DOHH2 (cell line): ENCODE data around the gene KRTAP15-1.

ENCODE experiments used
- H3F3A ChIP-seq: fragments of 200-600 bp; sonication (generic), shearing (Covaris generic); 2 replicates; pipeline ENCODE4 v1.6.0; 2016; ENCODE audit warnings: antibody characterized with exemption, mild to moderate bottlenecking; ENCODE audit not compliant: control insufficient read depth, insufficient read depth
- H3K27ac ChIP-seq: fragments of 200-600 bp; sonication (generic); 2 replicates; pipeline ENCODE4 v1.5.1; 2014; ENCODE audit warnings: low read depth, mild to moderate bottlenecking, low read length, moderate library complexity
- H3K27me3 ChIP-seq: fragments of 200-600 bp; sonication (generic); 2 replicates; pipeline ENCODE4 v1.6.1; 2014; ENCODE audit warnings: mild to moderate bottlenecking, low read length, mixed read lengths; ENCODE audit not compliant: control insufficient read depth
- H3K36me3 ChIP-seq: fragments of 200-600 bp; sonication (generic); 2 replicates; pipeline ENCODE4 v1.6.1; 2014; ENCODE audit warnings: mild to moderate bottlenecking, low read length, moderate library complexity, mixed read lengths; ENCODE audit not compliant: control insufficient read depth
- H3K4me1 ChIP-seq: fragments of 200-600 bp; sonication (generic); 2 replicates; pipeline ENCODE4 v1.6.1; 2014; ENCODE audit warnings: mild to moderate bottlenecking, low read length, mixed read lengths; ENCODE audit not compliant: control insufficient read depth
- H3K4me2 ChIP-seq: fragments of 200-600 bp; sonication (generic); 2 replicates; pipeline ENCODE4 v1.6.0; 2014; ENCODE audit warnings: mild to moderate bottlenecking, low read length, moderate library complexity
- H3K4me3 ChIP-seq: fragments of 200-600 bp; sonication (generic); 2 replicates; pipeline ENCODE4 v1.5.1; 2014; ENCODE audit warnings: mild to moderate bottlenecking, low read length, mixed read lengths
- H3K79me2 ChIP-seq: fragments of 200-600 bp; sonication (generic); 2 replicates; pipeline ENCODE4 v1.6.1; 2014; ENCODE audit warnings: mild to moderate bottlenecking, low read length, mixed read lengths; ENCODE audit not compliant: control insufficient read depth
- H3K9me2 ChIP-seq: fragments of 200-600 bp; sonication (generic); replicated peaks from 2 replicates; pipeline ENCODE4 v1.6.1; 2014; ENCODE audit warnings: mild to moderate bottlenecking, low read length, mixed read lengths; ENCODE audit not compliant: control insufficient read depth
- H3K9me3 ChIP-seq: fragments of 200-600 bp; sonication (generic); 2 replicates; pipeline ENCODE4 v1.6.1; 2014; ENCODE audit warnings: antibody characterized with exemption, low read length, mixed read lengths; ENCODE audit not compliant: control insufficient read depth, insufficient read depth
- H4K20me1 ChIP-seq: fragments of 200-600 bp; sonication (generic); 2 replicates; pipeline ENCODE4 v1.6.0; 2014; ENCODE audit warnings: low read depth, mild to moderate bottlenecking, antibody characterized with exemption, low read length, moderate library complexity; ENCODE audit not compliant: control insufficient read depth, insufficient read depth
- EZH2phosphoT487 ChIP-seq: fragments of 200-600 bp; sonication (generic); IDR thresholded peaks from 2 replicates; pipeline ENCODE4 v1.6.1; 2017; ENCODE audit warnings: borderline replicate concordance, mild to moderate bottlenecking, antibody characterized with exemption, low read length, moderate library complexity, mixed read lengths
- TF ChIP-seq, protein P1 (sequence below): fragments of 200-600 bp; sonication (generic); IDR thresholded peaks from one replicate; pipeline ENCODE4 v1.5.1; 2014; ENCODE audit warnings: antibody characterized with exemption, mild to moderate bottlenecking, low read depth, low read length; ENCODE audit not compliant: poor library complexity, severe bottlenecking

The KRTAP15-1 gene

GRCh38 chr21:30426731-30427130 is 13.3 kb upstream of the KRTAP15-1 start:
- no peaks in the 10 kb centered on the region for H3F3A ChIP-seq
- H3K9me3 ChIP-seq = no peaks in the 10 kb centered on the region
- TF ChIP-seq, protein P1, sequence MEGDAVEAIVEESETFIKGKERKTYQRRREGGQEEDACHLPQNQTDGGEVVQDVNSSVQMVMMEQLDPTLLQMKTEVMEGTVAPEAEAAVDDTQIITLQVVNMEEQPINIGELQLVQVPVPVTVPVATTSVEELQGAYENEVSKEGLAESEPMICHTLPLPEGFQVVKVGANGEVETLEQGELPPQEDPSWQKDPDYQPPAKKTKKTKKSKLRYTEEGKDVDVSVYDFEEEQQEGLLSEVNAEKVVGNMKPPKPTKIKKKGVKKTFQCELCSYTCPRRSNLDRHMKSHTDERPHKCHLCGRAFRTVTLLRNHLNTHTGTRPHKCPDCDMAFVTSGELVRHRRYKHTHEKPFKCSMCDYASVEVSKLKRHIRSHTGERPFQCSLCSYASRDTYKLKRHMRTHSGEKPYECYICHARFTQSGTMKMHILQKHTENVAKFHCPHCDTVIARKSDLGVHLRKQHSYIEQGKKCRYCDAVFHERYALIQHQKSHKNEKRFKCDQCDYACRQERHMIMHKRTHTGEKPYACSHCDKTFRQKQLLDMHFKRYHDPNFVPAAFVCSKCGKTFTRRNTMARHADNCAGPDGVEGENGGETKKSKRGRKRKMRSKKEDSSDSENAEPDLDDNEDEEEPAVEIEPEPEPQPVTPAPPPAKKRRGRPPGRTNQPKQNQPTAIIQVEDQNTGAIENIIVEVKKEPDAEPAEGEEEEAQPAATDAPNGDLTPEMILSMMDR = no peak
- TF ChIP-seq EZH2phosphoT487 = no peak
- H3K4me2 ChIP-seq = no peak overlapping the region
- no peaks in the 10 kb centered on the region for H3K9me2 ChIP-seq
- no peak overlapping the region for H3K27ac ChIP-seq
- no peaks in the 10 kb centered on the region for H3K27me3 ChIP-seq
- H3K4me1 ChIP-seq = no peaks in the 10 kb centered on the region
- no peaks in the 10 kb centered on the region for H3K79me2 ChIP-seq
- no peaks in the 10 kb centered on the region for H3K36me3 ChIP-seq
- H4K20me1 ChIP-seq = no peaks in the 10 kb centered on the region
- H3K4me3 ChIP-seq = no peak overlapping the region

GRCh38 chr21:30430170-30430655 is 9.9 kb upstream of the KRTAP15-1 start, which contains the start of gene KRTAP13-4:
KRTAP13-4 (plus strand) TSS chr21:30430220; CDS start chr21:30430276, 56 bp downstream.
- Histone ChIP-seq H3K4me1 (no peaks in the 10 kb centered on the region), H3K36me3 (no peaks in the 10 kb centered on the region), H3F3A (no peaks in the 10 kb centered on the region), H4K20me1 (no peaks in the 10 kb centered on the region), H3K79me2 (no peaks in the 10 kb centered on the region), H3K4me2 (no peak within 1 kb of the TSS), H3K27ac (no peak within 1 kb of the TSS), H3K4me3 (no peak within 1 kb of the TSS), H3K9me3 (no peaks in the 10 kb centered on the region), H3K9me2 (no peaks in the 10 kb centered on the region), H3K27me3 (no peaks in the 10 kb centered on the region)
- TF ChIP-seq, protein P1 = no peak
- no peak for TF ChIP-seq EZH2phosphoT487

GRCh38 chr21:30434033-30434631 is 5.9 kb upstream of the KRTAP15-1 start:
- H3K27ac ChIP-seq = no peak overlapping the region
- H3K9me3 ChIP-seq = no peaks in the 10 kb centered on the region
- H3K4me3 ChIP-seq = no peak overlapping the region
- no peak overlapping the region for H3K4me2 ChIP-seq
- no peaks in the 10 kb centered on the region for H3K27me3 ChIP-seq
- no peak for TF ChIP-seq EZH2phosphoT487
- TF ChIP-seq, protein P1 = peak; percentile 73
- no peaks in the 10 kb centered on the region for H3F3A ChIP-seq
- H3K79me2 ChIP-seq = no peaks in the 10 kb centered on the region
- H3K4me1 ChIP-seq = no peaks in the 10 kb centered on the region
- no peaks in the 10 kb centered on the region for H3K36me3 ChIP-seq
- H4K20me1 ChIP-seq = no peaks in the 10 kb centered on the region
- H3K9me2 ChIP-seq = no peaks in the 10 kb centered on the region
